IgD-negative memory B cell (primary cell): ENCODE results near the gene GATA3. TPM values are rescaled to one million over a fixed set of nuclear protein-coding genes. Genes with fewer than 3 reads are reported as not detected.

Source experiments
- H3K27ac Mint-ChIP-seq, 3 donors: one replicate each; pipeline ENCODE4 v1.8.0; 2020 to 2022; ENCODE audit warnings: mild to moderate bottlenecking in 3 of 3, mixed read lengths in 3 of 3, moderate library complexity in 1 of 3
- H3K27me3 Mint-ChIP-seq: one replicate; pipeline ENCODE4 v1.8.0; 2021; ENCODE audit warnings: mixed read lengths
- H3K36me3 Mint-ChIP-seq: one replicate; pipeline ENCODE4 v1.8.0; 2020; ENCODE audit warnings: mild to moderate bottlenecking, mixed read lengths
- H3K4me1 Mint-ChIP-seq, 3 donors: one replicate each; pipeline ENCODE4 v1.8.0; 2020 to 2022; ENCODE audit warnings: mixed read lengths in 3 of 3, mild to moderate bottlenecking in 1 of 3
- H3K4me3 Mint-ChIP-seq, 4 donors: one replicate each; pipeline ENCODE4 v1.8.0; 2020 to 2022; ENCODE audit warnings: mild to moderate bottlenecking in 4 of 4, mixed read lengths in 4 of 4, moderate library complexity in 3 of 4
- H3K9me3 Mint-ChIP-seq, 3 donors: one replicate each; pipeline ENCODE4 v1.8.0; 2020 to 2021; ENCODE audit warnings: mixed read lengths in 3 of 3, mild to moderate bottlenecking in 1 of 3
- polyA plus RNA-seq: library from polyadenylated mRNA; unstranded; fragments of 300-500 nt; fragmentation: Illumina TruSeq; gene quantifications from one replicate; pipeline ENCODE4 v1.2.3, GENCODE V29; 2021

The GATA3 gene
- polyA plus RNA-seq, 1 donor from 2014 or later, result 2.0 TPM

GRCh38 chr10:8104005-8104404, 49.5 kb downstream of the GATA3 start:
- Mint-ChIP-seq H3K9me3 (peaks cover 0 to 5% (median 0%) of the 10 kb centered on the region in 3 donors), H3K36me3 (no peaks in the 10 kb centered on the region), H3K4me3 (no peak overlapping the region), H3K4me1 (no peaks in the 10 kb centered on the region), H3K27me3 (no peaks in the 10 kb centered on the region), H3K27ac (no peak overlapping the region)

DNA sequence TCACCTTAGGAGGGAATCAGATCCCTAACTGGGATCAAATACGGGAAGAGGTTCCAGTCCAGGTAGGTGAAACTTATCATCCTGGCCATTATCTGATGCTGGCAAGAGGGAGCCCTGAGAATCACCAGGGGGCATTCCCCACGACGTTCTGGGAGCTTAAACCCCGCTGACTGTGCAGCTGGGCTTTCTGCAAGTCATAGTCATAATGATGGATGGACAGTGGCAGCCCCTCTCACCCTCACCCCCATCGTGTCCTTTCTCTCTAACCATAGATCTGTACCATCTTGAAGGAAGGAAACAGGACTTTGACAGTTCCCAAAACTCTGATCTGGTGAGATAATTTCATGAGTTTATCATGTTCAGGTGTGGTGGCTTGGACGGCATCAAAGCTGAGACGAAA, 50.2 kb downstream of the GATA3 start:
- Mint-ChIP-seq H3K27ac (no peak overlapping the region), H3K27me3 (peaks cover under 1% of the 10 kb centered on the region), H3K4me1 (no peaks in the 10 kb centered on the region), H3K36me3 (no peaks in the 10 kb centered on the region), H3K4me3 (no peak overlapping the region), H3K9me3 (peaks cover 0 to 5% (median 0%) of the 10 kb centered on the region in 3 donors)

GRCh38 chr10:8105932-8106331, 51.4 kb downstream of the GATA3 start:
- no peaks in the 10 kb centered on the region for H3K4me1 Mint-ChIP-seq
- peaks cover 3% of the 10 kb centered on the region for H3K27me3 Mint-ChIP-seq
- no peaks in the 10 kb centered on the region for H3K36me3 Mint-ChIP-seq
- peaks cover 0 to 5% (median 0%) of the 10 kb centered on the region in 3 donors for H3K9me3 Mint-ChIP-seq
- H3K27ac Mint-ChIP-seq, result no peak overlapping the region
- H3K4me3 Mint-ChIP-seq, result no peak overlapping the region

- H3K4me1 Mint-ChIP-seq, result no peaks in the 10 kb centered on the region
- peaks cover 6% of the 10 kb centered on the region for H3K27me3 Mint-ChIP-seq
- H3K4me3 Mint-ChIP-seq, result no peak overlapping the region
- H3K27ac Mint-ChIP-seq, result no peak overlapping the region
- no peaks in the 10 kb centered on the region for H3K36me3 Mint-ChIP-seq
- no peaks in the 10 kb centered on the region for H3K9me3 Mint-ChIP-seq
These were observed 57.9 kb downstream of the GATA3 start for GRCh38 chr10:8112230-8112905.

DNA sequence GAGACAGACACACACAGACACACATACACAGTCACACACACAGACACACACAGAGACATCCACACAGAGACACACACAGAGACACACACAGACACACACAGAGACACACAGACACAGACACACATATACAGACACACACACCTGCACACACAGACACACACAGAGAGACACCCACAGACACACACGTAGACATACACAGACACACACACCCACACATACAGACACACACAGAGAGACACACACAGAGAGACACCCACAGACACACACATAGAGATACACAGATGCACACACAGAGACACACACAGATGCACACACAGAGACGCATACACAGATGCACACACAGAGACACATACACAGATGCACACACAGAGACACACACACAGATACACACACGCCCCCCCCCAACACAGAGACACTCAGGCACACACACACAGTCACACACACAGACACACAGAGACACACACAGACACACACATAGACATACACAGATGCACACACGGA, 58.5 kb downstream of the GATA3 start:
- H3K4me1 Mint-ChIP-seq, result no peaks in the 10 kb centered on the region

DNA sequence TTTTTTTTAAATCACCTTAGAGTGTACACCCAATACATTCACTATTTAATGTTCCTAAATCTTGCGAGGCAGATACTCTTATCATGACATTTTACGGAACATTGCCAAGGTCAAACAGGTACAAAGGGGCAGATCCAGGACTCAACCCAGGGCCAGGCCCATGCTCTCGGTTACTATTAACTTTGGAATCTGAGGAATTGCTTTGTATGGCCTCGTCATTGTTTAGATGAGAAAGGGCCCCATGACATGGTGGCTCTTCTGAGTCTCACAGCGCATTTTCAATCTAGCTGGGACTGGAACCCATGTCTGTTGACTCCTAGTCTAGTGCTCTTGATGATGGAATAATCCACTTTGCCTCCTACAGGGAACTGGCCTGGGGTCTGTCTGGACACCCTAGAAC, 59.1 kb downstream of the GATA3 start:
- no peak overlapping the region for H3K4me3 Mint-ChIP-seq
- peaks cover 6% of the 10 kb centered on the region for H3K27me3 Mint-ChIP-seq

More for the DNA sequence above, 58.5 kb downstream of the GATA3 start:
- Mint-ChIP-seq H3K27ac (no peak overlapping the region), H3K27me3 (peaks cover 6% of the 10 kb centered on the region), H3K36me3 (no peaks in the 10 kb centered on the region), H3K4me3 (no peak overlapping the region), H3K9me3 (no peaks in the 10 kb centered on the region)

DNA sequence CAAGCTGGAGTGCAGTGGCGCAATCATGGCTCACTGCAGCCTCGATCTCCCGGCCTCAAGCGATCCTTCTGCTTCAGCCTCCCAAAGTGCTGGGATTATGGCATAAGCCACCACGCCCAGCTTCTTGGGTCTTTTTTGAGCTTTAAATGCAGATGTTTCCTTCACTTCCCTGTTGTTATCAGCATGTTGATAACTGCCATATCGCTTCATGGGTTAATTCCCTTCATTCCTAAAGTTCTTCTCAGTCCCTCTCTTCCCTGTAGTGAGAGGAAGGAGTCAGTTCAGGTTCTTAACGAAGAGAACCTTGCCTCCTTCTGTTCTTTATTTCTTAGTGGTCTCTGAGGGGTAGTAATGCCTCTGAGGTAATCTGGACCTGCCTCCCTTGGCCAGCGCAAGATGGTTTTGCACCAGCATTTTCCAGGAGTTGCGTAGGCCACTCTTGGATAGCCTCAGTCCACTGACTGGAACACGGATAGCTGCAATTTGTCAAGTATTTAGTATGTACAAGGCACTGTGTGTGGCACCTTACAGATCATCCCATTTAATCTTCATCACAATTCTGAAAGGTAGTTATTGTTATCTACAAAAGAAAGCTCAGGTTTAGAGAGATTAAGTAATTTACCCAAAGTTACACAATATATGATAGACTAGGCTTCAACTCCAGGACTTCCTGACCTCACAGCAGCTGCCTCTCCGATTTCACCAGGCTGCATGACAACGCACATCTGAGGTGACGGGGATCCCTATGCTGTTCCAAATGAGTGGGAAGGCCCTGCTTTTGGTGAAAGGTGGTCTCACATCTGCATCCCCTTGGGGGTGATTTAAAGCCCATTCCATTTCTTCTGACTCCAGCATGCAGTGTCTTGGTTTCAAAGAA, 60.5 kb downstream of the GATA3 start:
- no peaks in the 10 kb centered on the region for H3K36me3 Mint-ChIP-seq
- H3K27ac Mint-ChIP-seq, result no peak overlapping the region
- H3K4me1 Mint-ChIP-seq, result no peaks in the 10 kb centered on the region
- H3K4me3 Mint-ChIP-seq, result no peak overlapping the region
- H3K27me3 Mint-ChIP-seq, result peaks cover 3% of the 10 kb centered on the region
- no peaks in the 10 kb centered on the region for H3K9me3 Mint-ChIP-seq

More for the DNA sequence above, 59.1 kb downstream of the GATA3 start:
- no peak overlapping the region for H3K27ac Mint-ChIP-seq
- H3K9me3 Mint-ChIP-seq, result no peaks in the 10 kb centered on the region
- no peaks in the 10 kb centered on the region for H3K4me1 Mint-ChIP-seq
- H3K36me3 Mint-ChIP-seq, result no peaks in the 10 kb centered on the region

GRCh38 chr10:8115618-8115980, 61.1 kb downstream of the GATA3 start:
- H3K27ac Mint-ChIP-seq, result no peak overlapping the region
- H3K4me1 Mint-ChIP-seq, result no peaks in the 10 kb centered on the region
- H3K27me3 Mint-ChIP-seq, result peaks cover 3% of the 10 kb centered on the region
- H3K9me3 Mint-ChIP-seq, result no peaks in the 10 kb centered on the region
- no peak overlapping the region for H3K4me3 Mint-ChIP-seq
- no peaks in the 10 kb centered on the region for H3K36me3 Mint-ChIP-seq

DNA sequence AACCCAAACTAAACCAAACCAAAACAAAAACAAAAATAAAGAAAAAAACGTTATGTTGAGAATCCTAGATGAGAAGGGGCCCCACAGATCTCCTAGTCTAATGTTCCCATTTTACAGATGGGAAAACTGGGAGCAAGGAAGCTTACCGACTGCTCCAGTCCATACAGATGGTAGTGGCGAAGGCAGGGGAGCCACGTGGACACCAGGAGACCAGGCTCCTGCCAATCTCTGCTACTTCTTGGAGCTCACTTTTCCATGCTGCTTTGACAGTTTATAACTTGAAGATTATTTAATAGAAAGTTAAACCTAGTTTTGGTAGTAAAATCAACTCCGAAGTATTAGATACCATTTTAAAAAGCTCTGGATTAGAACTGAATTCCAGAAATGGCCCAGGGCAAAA, 62.0 kb downstream of the GATA3 start:
- H3K4me1 Mint-ChIP-seq, result no peaks in the 10 kb centered on the region
- no peaks in the 10 kb centered on the region for H3K9me3 Mint-ChIP-seq
- peaks cover 3% of the 10 kb centered on the region for H3K27me3 Mint-ChIP-seq
- no peaks in the 10 kb centered on the region for H3K36me3 Mint-ChIP-seq
- no peak overlapping the region for H3K27ac Mint-ChIP-seq
- no peak overlapping the region for H3K4me3 Mint-ChIP-seq

DNA sequence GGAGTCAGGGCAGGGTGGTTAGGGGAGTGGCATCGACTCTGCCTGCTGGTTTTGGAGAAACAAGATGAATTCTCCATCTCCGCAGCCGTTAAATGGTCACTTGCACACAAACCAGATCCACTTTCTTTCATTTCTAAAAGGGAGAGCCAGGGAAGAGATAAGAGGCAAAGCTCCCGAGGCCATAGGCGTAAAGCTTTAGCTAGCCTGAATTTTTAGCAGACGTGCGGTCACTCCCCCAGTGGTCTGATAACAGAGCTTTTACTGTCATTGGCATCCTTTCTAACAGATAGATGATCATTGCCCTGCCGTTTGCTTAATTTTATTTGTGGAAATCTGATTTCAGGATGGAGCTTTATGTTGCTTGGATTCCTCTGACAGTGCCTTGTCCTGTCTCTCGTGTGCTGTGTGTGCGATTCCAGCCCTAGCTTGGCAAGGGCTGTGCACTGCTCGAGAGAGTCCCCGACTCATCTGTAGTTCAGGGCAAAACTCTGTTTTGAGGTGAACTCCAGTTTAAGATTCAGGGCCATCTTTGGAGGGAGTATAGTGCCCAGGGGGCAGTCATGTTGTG, 62.5 kb downstream of the GATA3 start:
- H3K36me3 Mint-ChIP-seq, result no peaks in the 10 kb centered on the region

DNA sequence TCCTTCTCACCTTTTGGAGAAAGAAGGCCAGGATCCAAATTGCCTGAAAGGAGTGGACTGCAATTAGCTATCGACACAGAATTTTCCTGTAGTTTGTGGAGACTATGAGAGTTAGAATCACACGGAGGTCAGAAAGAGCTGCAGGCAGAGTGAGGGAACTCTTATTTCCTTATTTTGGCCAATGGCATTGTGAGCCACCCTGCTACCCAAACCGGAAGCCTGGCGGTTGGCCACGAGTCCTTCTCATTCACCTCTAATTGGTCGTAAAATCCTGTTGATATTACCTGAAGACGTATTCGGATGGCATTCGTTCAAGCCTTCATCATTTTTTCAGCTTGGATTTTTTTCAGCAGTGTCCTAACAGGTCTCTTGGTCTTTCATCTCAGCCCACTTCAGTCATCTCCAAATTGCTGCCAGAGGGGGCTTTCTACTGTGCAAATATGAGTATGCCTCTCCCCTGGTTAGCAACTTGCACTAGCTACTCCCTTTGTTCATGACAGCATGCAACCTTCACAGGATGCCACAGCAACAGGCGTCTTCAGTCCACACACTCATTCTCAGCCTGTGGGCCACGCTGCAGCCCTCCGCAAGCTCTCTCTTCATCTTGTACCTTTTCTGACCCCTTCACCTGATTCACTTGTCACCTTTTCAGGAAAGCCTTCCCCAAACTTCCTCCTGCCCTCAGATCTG, 66.9 kb downstream of the GATA3 start:
- Mint-ChIP-seq H3K36me3 (no peaks in the 10 kb centered on the region), H3K9me3 (no peaks in the 10 kb centered on the region), H3K4me3 (no peak overlapping the region), H3K27ac (no peak overlapping the region), H3K4me1 (no peaks in the 10 kb centered on the region), H3K27me3 (peaks cover 2% of the 10 kb centered on the region)

More for the DNA sequence above, 62.5 kb downstream of the GATA3 start:
- Mint-ChIP-seq H3K4me1 (no peaks in the 10 kb centered on the region), H3K27ac (no peak overlapping the region), H3K27me3 (peaks cover 3% of the 10 kb centered on the region), H3K9me3 (no peaks in the 10 kb centered on the region), H3K4me3 (no peak overlapping the region)

- H3K36me3 Mint-ChIP-seq, result no peaks in the 10 kb centered on the region
- peaks cover 0 to 2% (median 0%) of the 10 kb centered on the region in 3 donors for H3K4me1 Mint-ChIP-seq
- no peak overlapping the region for H3K27ac Mint-ChIP-seq
- peaks cover 2% of the 10 kb centered on the region for H3K27me3 Mint-ChIP-seq
- no peak overlapping the region for H3K4me3 Mint-ChIP-seq
- no peaks in the 10 kb centered on the region for H3K9me3 Mint-ChIP-seq
These were observed 68.3 kb downstream of the GATA3 start for GRCh38 chr10:8122611-8123369.

DNA sequence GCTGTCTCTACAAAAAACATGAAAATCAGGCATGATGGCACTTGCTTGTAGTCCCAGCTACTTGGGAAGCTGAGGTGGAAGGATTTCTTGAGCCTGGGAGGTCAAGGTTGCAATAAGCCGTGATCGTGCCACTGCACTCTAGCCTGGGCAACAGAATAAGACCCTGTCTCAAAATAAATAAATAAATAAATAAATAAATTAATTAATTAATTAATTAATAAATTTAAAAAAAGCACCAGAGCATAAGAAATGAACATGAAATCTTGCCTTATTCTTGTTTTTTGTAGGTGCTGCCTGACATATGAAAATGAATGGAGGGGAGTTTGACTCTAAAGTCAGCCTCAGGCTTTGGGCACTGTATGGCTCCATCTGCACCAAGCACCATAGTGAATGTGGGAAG, 69.9 kb downstream of the GATA3 start:
- Mint-ChIP-seq H3K36me3 (no peaks in the 10 kb centered on the region), H3K4me1 (peaks cover 0 to 2% (median 0%) of the 10 kb centered on the region in 3 donors), H3K27me3 (peaks cover 2% of the 10 kb centered on the region), H3K27ac (no peak overlapping the region), H3K9me3 (peaks cover 0 to 2% (median 1%) of the 10 kb centered on the region in 3 donors), H3K4me3 (no peak overlapping the region)
